Endothelial cell of umbilical vein (primary cell): Measurements from ENCODE around the gene EPHA10. TPM values are rescaled to one million over a fixed set of nuclear protein-coding genes. Genes with fewer than 3 reads are reported as not detected.

Experiments
- BruUV-seq: library from RNA; stranded (reverse); fragments of 400-500 nt; replicated peaks from 2 replicates; lab custom pipeline; 2021; lab: Mats Ljungman, UMichigan
- CTCF ChIA-PET: fragments of 300-600, 350-600 bp; sonication (Branson Sonifier 250); formaldehyde crosslinking; loops from one replicate; lab custom pipeline; 2021; ENCODE audit warnings: antibody characterized with exemption, inconsistent platforms; lab: Charles Lee
- POLR2A ChIA-PET: fragments of 300-600, 350-600 bp; sonication (Branson Sonifier 250); formaldehyde crosslinking; loops from one replicate; lab custom pipeline; 2021; ENCODE audit warnings: antibody characterized with exemption, inconsistent platforms; lab: Charles Lee
- DNase-seq: peaks from one replicate; pipeline ENCODE4 v3.0.0-alpha.2; 2011; ENCODE audit warnings: low read depth, low spot score
- FAIRE-seq: peaks from 2 replicates; lab custom pipeline; 2011; peaks lifted over from hg19 to GRCh38; lab: Jason Lieb, UNC
- H2AFZ ChIP-seq: 2 replicates; pipeline ENCODE4 v1.6.0; 2012; ENCODE audit warnings: low read depth, low read length, control low read depth, inconsistent platforms
- H3K27ac ChIP-seq: 2 replicates; pipeline ENCODE4 v1.5.1; 2011; ENCODE audit warnings: low read depth, mild to moderate bottlenecking, control low read depth, low read length, moderate library complexity; ENCODE audit not compliant: insufficient read depth
- H3K27me3 ChIP-seq, 2 experiments: 2 replicates each; pipeline versions ENCODE4 v1.6.0 to v1.6.1; 2011; ENCODE audit warnings: low read length in 2 of 2, mixed read lengths in 1 of 2; ENCODE audit not compliant: control insufficient read depth in 2 of 2, insufficient read depth in 2 of 2
- H3K36me3 ChIP-seq, 2 experiments: 2 replicates in 1 of 2; 3 replicates in 1 of 2; pipeline ENCODE4 v1.5.1; 2011; ENCODE audit warnings: low read length in 2 of 2, mild to moderate bottlenecking in 1 of 2, moderate library complexity in 1 of 2; ENCODE audit not compliant: control insufficient read depth in 2 of 2, insufficient read depth in 2 of 2; ENCODE audit errors: extremely low read depth in 1 of 2
- H3K4me1 ChIP-seq: 3 replicates; pipeline ENCODE4 v1.5.1; 2011; ENCODE audit warnings: mild to moderate bottlenecking, low read length; ENCODE audit not compliant: control insufficient read depth, insufficient read depth; ENCODE audit errors: extremely low read depth
- H3K4me2 ChIP-seq: 2 replicates; pipeline ENCODE4 v1.6.1; 2011; ENCODE audit warnings: low read length, control low read depth, mixed read lengths; ENCODE audit not compliant: insufficient read depth
- H3K4me3 ChIP-seq, 3 experiments: fragments of 200-600 bp in 1 of 3; sonication (generic), shearing (Covaris generic) in 1 of 3; replicated peaks in 1 of 3; 2 replicates each; pipeline ENCODE4 v1.5.1; 2011 to 2016; ENCODE audit warnings: control low read depth in 3 of 3, low read length in 3 of 3, mild to moderate bottlenecking in 2 of 3, inconsistent platforms in 1 of 3, low read depth in 1 of 3, moderate library complexity in 1 of 3; ENCODE audit not compliant: insufficient read depth in 1 of 3
- H3K79me2 ChIP-seq: 2 replicates; pipeline ENCODE4 v1.6.0; 2012; ENCODE audit warnings: low read length, inconsistent platforms; ENCODE audit not compliant: control insufficient read depth, insufficient read depth
- H3K9ac ChIP-seq: replicated peaks from 2 replicates; pipeline ENCODE3; 2011; ENCODE audit warnings: low read length, control low read depth; ENCODE audit not compliant: insufficient read depth; ENCODE audit errors: extremely low read depth
- H3K9me1 ChIP-seq: replicated peaks from 3 replicates; pipeline ENCODE4 v1.6.0; 2011; ENCODE audit warnings: mild to moderate bottlenecking, low read length; ENCODE audit not compliant: control insufficient read depth, insufficient read depth; ENCODE audit errors: extremely low read depth
- H3K9me3 ChIP-seq: replicated peaks from 2 replicates; pipeline ENCODE4 v1.5.1; 2012; ENCODE audit warnings: low read length, inconsistent platforms; ENCODE audit not compliant: control insufficient read depth, insufficient read depth
- H4K20me1 ChIP-seq: replicated peaks from 2 replicates; pipeline ENCODE3; 2011; ENCODE audit warnings: mild to moderate bottlenecking, low read length; ENCODE audit not compliant: control insufficient read depth, insufficient read depth; ENCODE audit errors: extremely low read depth
- CTCF ChIP-seq, 2 donors: IDR thresholded peaks; 1 replicate in 1 of 2; 2 replicates in 1 of 2; pipeline ENCODE4 v1.5.1; 2011; ENCODE audit warnings: low read length in 2 of 2, mild to moderate bottlenecking in 2 of 2, moderate library complexity in 2 of 2, control low read depth in 1 of 2, inconsistent platforms in 1 of 2, low read depth in 1 of 2; ENCODE audit not compliant: insufficient read depth in 1 of 2; ENCODE audit errors: extremely low read depth in 1 of 2
- EZH2 ChIP-seq: IDR thresholded peaks from 2 replicates; pipeline ENCODE4 v1.6.1; 2012; ENCODE audit warnings: borderline replicate concordance, low read depth, mild to moderate bottlenecking, moderate library complexity, low read length, inconsistent platforms; ENCODE audit not compliant: severe bottlenecking
- FOS ChIP-seq: IDR thresholded peaks from 2 replicates; pipeline ENCODE4 v1.6.1; 2011; ENCODE audit warnings: mild to moderate bottlenecking, low read length, moderate library complexity, borderline replicate concordance; ENCODE audit not compliant: insufficient read depth
- GATA2 ChIP-seq: IDR thresholded peaks from 2 replicates; pipeline ENCODE4 v1.7.0; 2011; ENCODE audit warnings: low read depth, mild to moderate bottlenecking, moderate library complexity, mixed read lengths, low read length; ENCODE audit not compliant: insufficient read length, insufficient read depth
- JUN ChIP-seq: IDR thresholded peaks from 2 replicates; pipeline ENCODE4 v1.6.1; 2011; ENCODE audit warnings: borderline replicate concordance, low read depth; ENCODE audit not compliant: insufficient read length, insufficient read depth
- MAX ChIP-seq: IDR thresholded peaks from 2 replicates; pipeline ENCODE4 v1.6.1; 2011; ENCODE audit not compliant: insufficient read depth, insufficient read length
- MYC ChIP-seq: IDR thresholded peaks from one replicate; pipeline ENCODE4 v1.6.1; 2011; ENCODE audit warnings: mild to moderate bottlenecking, low read depth, low read length
- POLR2A ChIP-seq: IDR thresholded peaks from 2 replicates; pipeline ENCODE4 v1.6.1; 2012; ENCODE audit warnings: low read depth, mild to moderate bottlenecking, control low read depth, low read length
- POLR2AphosphoS5 ChIP-seq: IDR thresholded peaks from 2 replicates; pipeline ENCODE4 v1.6.1; 2012; ENCODE audit warnings: low read depth, mild to moderate bottlenecking, control low read depth, low read length, moderate library complexity; ENCODE audit not compliant: insufficient read depth
- dilution Hi-C: fragments of 300-500 bp; cut with MboI; formaldehyde crosslinking; loops from one replicate; pipeline ENCODE4 v1.15.0; 2019; ENCODE audit warnings: low sequenced_read_pairs; ENCODE audit not compliant: extremely low pct_ligation_motif_present
- intact Hi-C: fragments of 100-400 bp; cut with micrococcal nuclease; formaldehyde crosslinking; loops from one replicate; pipeline ENCODE4 v1.10.0; 2022
- polyA plus RNA-seq, 4 experiments: library from polyadenylated mRNA; depleted of rRNA in 3 of 4; stranded (reverse) in 3 of 4; unstranded in 1 of 4; fragments of >200 nt; gene quantifications; 2 replicates each; pipeline versions ENCODE4 v1.2.1 to v1.2.3, GENCODE V29; 2011 to 2012; ENCODE audit warnings: missing spikeins in 1 of 4
- total RNA-seq: library from RNA; stranded (reverse); gene quantifications from 2 replicates; pipeline ENCODE4 v1.2.3, GENCODE V29; 2021

Gene EPHA10
- total and polyA plus RNA-seq, 2 donors (not counting 3 experiments of a cell fraction or from before 2014, with no cell fraction given) = not detected

- ChIA-PET POLR2A (interaction anchor here (0.7 to 2.6 kb wide), 3 partner anchors 12 to 95 kb away, joined by 3 to 10 read pairs (median 3); partner anchors contain the start of gene MTF1), CTCF (interaction anchor here (0.7 to 3.3 kb wide), 6 partner anchors 8 to 242 kb away, joined by 3 to 32 read pairs (median 3); partner anchors contain the start of gene MTF1)
- FAIRE-seq (peak; percentile 83), DNase-seq (peak; percentile 59)
- H4K20me1 ChIP-seq = peaks cover 4% of the 10 kb centered on the region
- H3K9ac ChIP-seq = peak overlapping the region; percentile 91
- peak overlapping the region; percentile 70 for H3K4me2 ChIP-seq
- BruUV-seq = TSS peak; percentile 73
- H3K9me1 ChIP-seq = no peaks in the 10 kb centered on the region
- H3K27ac ChIP-seq = peak overlapping the region; percentile 91
- TF ChIP-seq FOS (no peak), EZH2 (no peak), CTCF (IDR thresholded peaks at IDR 0.05; ENCODE audit: extremely low read depth in 1 of 2, insufficient read depth in 1 of 2, low read depth in 1 of 2, low read length in 2 of 2) (no peak), GATA2 (no peak), JUN (no peak), MYC (no peak), MAX (no peak), POLR2A (no peak), POLR2AphosphoS5 (no peak)
- H2AFZ ChIP-seq = peak overlapping the region; percentile 28
- dilution Hi-C loops = no loop called here
- H3K4me1 ChIP-seq = peaks cover 13% of the 10 kb centered on the region
- no peaks in the 10 kb centered on the region for H3K9me3 ChIP-seq
- H3K79me2 ChIP-seq = peaks cover 23% of the 10 kb centered on the region
- H3K36me3 ChIP-seq = peaks cover 12 to 23% of the 10 kb centered on the region in 2 experiments
- peak overlapping the region; percentile 46 to 93 (median 64) for H3K4me3 ChIP-seq
- H3K27me3 ChIP-seq = no peaks in the 10 kb centered on the region
- intact Hi-C loops = loop anchor here (1.0 to 5.0 kb wide), 7 partner anchors 51 to 336 kb away; partner anchors contain the start of genes CDCA8, DNALI1, INPP5B and MTF1
Observed at GRCh38 chr1:37808369-37809319, 43.7 kb upstream of the EPHA10 start.
